ENCODE results near the gene CHMP5.

- no peak for TF ChIP-seq CTCF (conservative IDR thresholded peaks at IDR 0.05; ENCODE audit: low read depth, low read length)
- TF ChIP-seq EZH2 (IDR thresholded peaks at IDR 0.05; ENCODE audit: borderline replicate concordance, low read depth, low read length, poor library complexity, severe bottlenecking) = no peak
These were observed 33.9 kb upstream of the CHMP5 start for GRCh38 chr9:33230756-33231622.
